A549 treated with AZD9567 at 1 μM for 4 hours (cell line): ENCODE results near the gene OR2H2. TPM values are rescaled to one million over a fixed set of nuclear protein-coding genes. Genes with fewer than 3 reads are reported as not detected.

Experiments used
- total RNA-seq: library from RNA; stranded (reverse); fragments of 200-300 nt; extraction: Qiagen RNA extraction; gene quantifications from 5 replicates; pipeline ENCODE4 v1.2.3, GENCODE V29; 2022; ENCODE audit not compliant: insufficient read depth

Gene OR2H2
- not detected in 5 replicates for total RNA-seq

GRCh38 chr6:29584821-29585220, at the start of gene OR2H2:
TSS of gene OR2H2 (plus strand) at chr6:29585121. CDS start at chr6:29587945, 2,824 bp downstream.

GRCh38 chr6:29559524-29560287, 25.2 kb upstream of the OR2H2 start, which contains the start of gene UBD:
TSS of gene UBD (minus strand) at chr6:29559732. CDS start at chr6:29559701, 31 bp downstream.

GRCh38 chr6:29632789-29633533, 48.0 kb downstream of the OR2H2 start, which contains the start of gene GABBR1:
TSS of gene GABBR1 (minus strand) at chr6:29633183. CDS start at chr6:29632385, 798 bp downstream.

Other genes starting within 250 kb of the OR2H2 start
- gene OR5V1, start 216.3 kb upstream of the OR2H2 start, total RNA-seq: not detected in 5 replicates
- gene OR12D3, start 209.8 kb upstream of the OR2H2 start, total RNA-seq: not detected in 5 replicates
- not detected in 5 replicates for gene OR12D2, start 189.5 kb upstream of the OR2H2 start, total RNA-seq
- gene OR12D1, start 170.2 kb upstream of the OR2H2 start, total RNA-seq: not detected in 5 replicates
- not detected in 5 replicates for gene OR10C1, start 145.8 kb upstream of the OR2H2 start, total RNA-seq
- gene OR11A1, start 128.1 kb upstream of the OR2H2 start, total RNA-seq: not detected in 5 replicates
- gene OR2H1, start 128.0 kb upstream of the OR2H2 start, total RNA-seq: not detected in 5 replicates
- gene MAS1L, start 97.2 kb upstream of the OR2H2 start, total RNA-seq: not detected in 5 replicates
- gene UBD, start 25.4 kb upstream of the OR2H2 start, total RNA-seq: 0.51 to 0.98 TPM (median 0.67 TPM) in 4 of 5 replicates, not detected in the other
- gene GABBR1, start 48.1 kb downstream of the OR2H2 start, total RNA-seq: 2.8 to 6.7 TPM (median 6.4 TPM) in 5 replicates
- not detected in 5 replicates for gene MOG, start 72.0 kb downstream of the OR2H2 start, total RNA-seq
- not detected in 5 replicates for gene ZFP57, start 96.0 kb downstream of the OR2H2 start, total RNA-seq
- 4.2 to 5.2 TPM (median 4.3 TPM) in 5 replicates for gene HLA-F, start 138.3 kb downstream of the OR2H2 start, total RNA-seq
- gene HLA-G, start 242.7 kb downstream of the OR2H2 start, total RNA-seq: 0.16 TPM in 1 of 5 replicates, not detected in the others